ENCODE measurements around the gene PIGO. TPM values are rescaled to one million over a fixed set of nuclear protein-coding genes. Genes with fewer than 3 reads are reported as not detected.

PIGO gene
- total RNA-seq, 2 donors from 2014 or later, result 23.7 to 24.5 TPM

GRCh38 chr9:35097573-35097972 is 1.2 kb upstream of the PIGO start:
- DNase-seq (ENCODE audit: low spot score) (no peak), ATAC-seq (no peak)
- no peaks in the 10 kb centered on the region for H3K27me3 Mint-ChIP-seq
- H3K36me3 Mint-ChIP-seq, result peaks cover 13% of the 10 kb centered on the region
- H3K9me3 Mint-ChIP-seq, result no peaks in the 10 kb centered on the region
- peak overlapping the region; percentile 30 for H3K4me3 Mint-ChIP-seq
- peaks cover 27 to 39% of the 10 kb centered on the region in 2 donors for H3K4me1 Mint-ChIP-seq (ENCODE audit: low read depth in 2 of 2)
- H3K27ac Mint-ChIP-seq, result peak overlapping the region in 1 of 2 donors; percentile 66

GRCh38 chr9:35091536-35091935 is 4.9 kb downstream of the PIGO start:
- Mint-ChIP-seq H3K9me3 (no peaks in the 10 kb centered on the region), H3K27me3 (no peaks in the 10 kb centered on the region), H3K4me3 (no peak overlapping the region), H3K4me1 (ENCODE audit: low read depth in 2 of 2) (peaks cover 11 to 18% of the 10 kb centered on the region in 2 donors), H3K27ac (no peak overlapping the region), H3K36me3 (peaks cover 19% of the 10 kb centered on the region)
- no peak for ATAC-seq
- no peak for DNase-seq (ENCODE audit: low spot score)

- no peak overlapping the region for H3K4me3 Mint-ChIP-seq
- H3K9me3 Mint-ChIP-seq, result no peaks in the 10 kb centered on the region
- no peak overlapping the region for H3K27ac Mint-ChIP-seq
- H3K4me1 Mint-ChIP-seq (ENCODE audit: low read depth in 2 of 2), result peaks cover 8 to 14% of the 10 kb centered on the region in 2 donors
- no peaks in the 10 kb centered on the region for H3K27me3 Mint-ChIP-seq
- ATAC-seq (no peak), DNase-seq (ENCODE audit: low spot score) (no peak)
- H3K36me3 Mint-ChIP-seq, result peaks cover 19% of the 10 kb centered on the region
Observed at GRCh38 chr9:35089434-35089833, 7.0 kb downstream of the PIGO start.

GRCh38 chr9:35085078-35085477 is 11.3 kb downstream of the PIGO start:
- Mint-ChIP-seq H3K27ac (no peak overlapping the region), H3K36me3 (peaks cover 12% of the 10 kb centered on the region), H3K4me1 (ENCODE audit: low read depth in 2 of 2) (peaks cover 8 to 9% of the 10 kb centered on the region in 2 donors), H3K4me3 (no peak overlapping the region), H3K27me3 (no peaks in the 10 kb centered on the region), H3K9me3 (no peaks in the 10 kb centered on the region)
- ATAC-seq (peak; percentile 57 to 66), DNase-seq (ENCODE audit: low spot score) (no peak)

- H3K4me3 Mint-ChIP-seq, result peak within 1 kb of the TSS; percentile 99
Observed at GRCh38 chr9:35079426-35080341, 16.7 kb downstream of the PIGO start, which contains the start of gene FANCG. Gene FANCG, minus strand, starts transcription at chr9:35079942. Its CDS starts 418 bp downstream, at chr9:35079524.

GRCh38 chr9:35079041-35079425 is 17.4 kb downstream of the PIGO start:
- no peaks in the 10 kb centered on the region for H3K27me3 Mint-ChIP-seq
- H3K4me1 Mint-ChIP-seq (ENCODE audit: low read depth in 2 of 2), result peaks cover 32 to 33% of the 10 kb centered on the region in 2 donors
- no peaks in the 10 kb centered on the region for H3K9me3 Mint-ChIP-seq
- DNase-seq (ENCODE audit: low spot score) (no peak), ATAC-seq (no peak)
- peak overlapping the region; percentile 96 to 97 for H3K27ac Mint-ChIP-seq
- H3K4me3 Mint-ChIP-seq, result peak overlapping the region; percentile 99
- H3K36me3 Mint-ChIP-seq, result peaks cover 10% of the 10 kb centered on the region

More at GRCh38 chr9:35079426-35080341, 16.7 kb downstream of the PIGO start, which contains the start of gene FANCG:
- peak; percentile 95 to 98 for ATAC-seq
- Mint-ChIP-seq H3K27ac (peak within 1 kb of the TSS; percentile 96 to 97), H3K27me3 (no peaks in the 10 kb centered on the region), H3K9me3 (no peaks in the 10 kb centered on the region), H3K36me3 (peaks cover 10% of the 10 kb centered on the region), H3K4me1 (ENCODE audit: low read depth in 2 of 2) (peaks cover 30 to 32% of the 10 kb centered on the region in 2 donors)
- DNase-seq (ENCODE audit: low spot score), result peak; percentile 94

GRCh38 chr9:35078066-35078465 is 18.3 kb downstream of the PIGO start:
- H3K9me3 Mint-ChIP-seq, result no peaks in the 10 kb centered on the region
- ATAC-seq, result no peak
- H3K27me3 Mint-ChIP-seq, result no peaks in the 10 kb centered on the region
- H3K27ac Mint-ChIP-seq, result peak overlapping the region; percentile 96 to 97
- H3K4me3 Mint-ChIP-seq, result peak overlapping the region; percentile 99
- no peak for DNase-seq (ENCODE audit: low spot score)
- H3K36me3 Mint-ChIP-seq, result peaks cover 15% of the 10 kb centered on the region
- peaks cover 40 to 42% of the 10 kb centered on the region in 2 donors for H3K4me1 Mint-ChIP-seq (ENCODE audit: low read depth in 2 of 2)

- ATAC-seq, result no peak
- Mint-ChIP-seq H3K9me3 (no peaks in the 10 kb centered on the region), H3K27ac (no peak overlapping the region), H3K4me1 (ENCODE audit: low read depth in 2 of 2) (peaks cover 45 to 47% of the 10 kb centered on the region in 2 donors), H3K27me3 (no peaks in the 10 kb centered on the region), H3K4me3 (peak overlapping the region; percentile 99), H3K36me3 (peaks cover 15% of the 10 kb centered on the region)
- DNase-seq (ENCODE audit: low spot score), result no peak
Observed at GRCh38 chr9:35076848-35077247, 19.5 kb downstream of the PIGO start.

- DNase-seq (ENCODE audit: low spot score), result no peak
- ATAC-seq, result no peak
- Mint-ChIP-seq H3K4me1 (ENCODE audit: low read depth in 2 of 2) (peaks cover 52 to 54% of the 10 kb centered on the region in 2 donors), H3K9me3 (no peaks in the 10 kb centered on the region), H3K27ac (no peak overlapping the region), H3K4me3 (no peak overlapping the region), H3K27me3 (no peaks in the 10 kb centered on the region), H3K36me3 (peaks cover 27% of the 10 kb centered on the region)
Observed at GRCh38 chr9:35075358-35075757, 21.0 kb downstream of the PIGO start.

GRCh38 chr9:35074791-35075190 is 21.6 kb downstream of the PIGO start:
- H3K4me3 Mint-ChIP-seq, result no peak overlapping the region
- peaks cover 52 to 55% of the 10 kb centered on the region in 2 donors for H3K4me1 Mint-ChIP-seq (ENCODE audit: low read depth in 2 of 2)
- H3K27ac Mint-ChIP-seq, result no peak overlapping the region
- H3K9me3 Mint-ChIP-seq, result no peaks in the 10 kb centered on the region
- ATAC-seq (no peak), DNase-seq (ENCODE audit: low spot score) (no peak)
- H3K36me3 Mint-ChIP-seq, result peaks cover 31% of the 10 kb centered on the region
- no peaks in the 10 kb centered on the region for H3K27me3 Mint-ChIP-seq

GRCh38 chr9:35074141-35074540 is 22.2 kb downstream of the PIGO start:
- H3K36me3 Mint-ChIP-seq, result peaks cover 31% of the 10 kb centered on the region

GRCh38 chr9:35073279-35073612 is 23.1 kb downstream of the PIGO start:
- Mint-ChIP-seq H3K27ac (peak overlapping the region; percentile 91 to 96), H3K9me3 (no peaks in the 10 kb centered on the region), H3K27me3 (no peaks in the 10 kb centered on the region), H3K4me3 (peak overlapping the region; percentile 94), H3K4me1 (ENCODE audit: low read depth in 2 of 2) (peaks cover 54 to 60% of the 10 kb centered on the region in 2 donors), H3K36me3 (peaks cover 30% of the 10 kb centered on the region)
- DNase-seq (ENCODE audit: low spot score), result no peak
- peak in 1 of 2 donors; percentile 14 for ATAC-seq

More at GRCh38 chr9:35074141-35074540, 22.2 kb downstream of the PIGO start:
- Mint-ChIP-seq H3K9me3 (no peaks in the 10 kb centered on the region), H3K4me3 (peak overlapping the region; percentile 94), H3K27ac (peak overlapping the region in 1 of 2 donors; percentile 96), H3K4me1 (ENCODE audit: low read depth in 2 of 2) (peaks cover 53 to 60% of the 10 kb centered on the region in 2 donors), H3K27me3 (no peaks in the 10 kb centered on the region)
- DNase-seq (ENCODE audit: low spot score) (no peak), ATAC-seq (no peak)

- DNase-seq (ENCODE audit: low spot score) (peak; percentile 98), ATAC-seq (peak; percentile 93 to 95)
- H3K27me3 Mint-ChIP-seq, result no peaks in the 10 kb centered on the region
- peak within 1 kb of the TSS; percentile 93 to 96 for H3K27ac Mint-ChIP-seq
- peaks cover 54 to 60% of the 10 kb centered on the region in 2 donors for H3K4me1 Mint-ChIP-seq (ENCODE audit: low read depth in 2 of 2)
- peaks cover 35% of the 10 kb centered on the region for H3K36me3 Mint-ChIP-seq
- H3K4me3 Mint-ChIP-seq, result peak within 1 kb of the TSS; percentile 94
- H3K9me3 Mint-ChIP-seq, result no peaks in the 10 kb centered on the region
Observed at GRCh38 chr9:35072461-35073278, 23.7 kb downstream of the PIGO start, which contains the start of gene VCP. Gene VCP, minus strand, starts transcription at chr9:35072625. Its CDS starts 272 bp downstream, at chr9:35072353.

Data from natural killer cell treated with Interleukin-12 subunit alpha and Interleukin-12 subunit beta and Interleukin-15 and Interleukin-18, amount 100 ng/mL, for 72 hours (primary cell).